ENCODE results near the gene C6orf120.

C6orf120 gene

DNA sequence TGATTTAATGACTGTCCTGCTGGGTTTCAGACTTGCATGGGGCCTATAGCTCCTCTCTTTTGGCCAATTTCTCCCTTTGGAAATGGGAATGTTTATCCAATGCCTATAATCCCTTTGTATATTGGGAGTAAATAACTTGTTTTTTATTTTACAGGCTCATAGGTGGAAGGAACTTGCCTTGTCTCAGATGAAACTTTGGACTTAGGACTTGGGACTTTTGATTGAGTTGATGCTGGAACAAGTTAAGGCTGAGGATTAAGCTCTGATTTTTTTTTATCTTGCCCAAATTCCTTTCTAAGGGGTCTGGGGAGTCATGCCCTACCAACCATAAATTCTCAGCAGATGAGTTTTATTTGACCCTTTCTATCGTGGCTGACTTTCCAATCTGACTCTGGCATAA, 23.6 kb upstream of the C6orf120 start:
- no peak for DNase-seq (ENCODE audit: low read depth)
- H3K4me3 ChIP-seq (ENCODE audit: low read depth, low read length): no peak overlapping the region
- TF ChIP-seq CTCF (conservative IDR thresholded peaks at IDR 0.05; ENCODE audit: low read depth, low read length): no peak

- H3K4me3 ChIP-seq (ENCODE audit: low read depth, low read length): no peak overlapping the region
- TF ChIP-seq CTCF (conservative IDR thresholded peaks at IDR 0.05; ENCODE audit: low read depth, low read length): no peak
- no peak for DNase-seq (ENCODE audit: low read depth)
Measured at GRCh38 chr6:169684056-169684455, 17.9 kb upstream of the C6orf120 start.

DNA sequence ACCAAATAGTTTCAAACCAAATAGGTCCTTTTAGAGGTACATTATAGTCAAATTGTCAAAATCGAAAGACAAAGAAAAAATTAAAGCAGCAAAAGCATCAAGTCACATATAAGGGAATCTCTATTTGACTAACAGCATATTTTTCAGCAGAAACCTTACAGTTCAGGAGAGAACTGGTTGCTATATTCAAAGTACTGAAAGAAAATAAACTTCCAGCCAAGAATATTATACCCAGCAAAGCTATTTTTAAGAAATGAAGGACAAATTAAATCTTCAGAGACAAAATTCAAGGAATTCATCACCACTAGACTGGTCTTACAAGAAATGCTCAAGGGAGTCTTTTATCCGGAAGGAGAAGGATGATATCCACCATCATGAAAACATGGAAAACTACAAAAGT, 16.1 kb upstream of the C6orf120 start:
- no peak overlapping the region for H3K4me3 ChIP-seq (ENCODE audit: low read depth, low read length)
- no peak for DNase-seq (ENCODE audit: low read depth)
- TF ChIP-seq CTCF (conservative IDR thresholded peaks at IDR 0.05; ENCODE audit: low read depth, low read length): no peak

DNA sequence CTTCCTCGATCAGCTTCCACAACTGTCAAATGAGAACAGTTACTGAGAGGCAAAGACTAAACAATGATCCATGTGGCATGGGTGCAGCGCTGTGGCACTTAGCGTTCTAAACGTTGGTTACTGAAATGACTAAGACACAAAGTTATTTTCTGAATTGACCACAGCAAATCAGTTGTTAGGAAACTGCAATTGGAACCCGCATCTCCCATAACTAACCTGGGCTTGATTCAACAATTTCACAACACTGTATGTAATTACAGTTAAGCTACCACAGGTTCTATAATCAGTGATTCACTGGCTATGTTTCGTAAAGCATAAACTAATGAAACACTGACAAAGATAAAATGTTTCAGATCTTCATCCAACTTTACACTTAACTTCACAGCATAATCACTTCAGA, 12.6 kb upstream of the C6orf120 start:
- DNase-seq (ENCODE audit: low read depth): peak; percentile 83
- no peak for TF ChIP-seq CTCF (conservative IDR thresholded peaks at IDR 0.05; ENCODE audit: low read depth, low read length)

GRCh38 chr6:169691260-169691659, 10.7 kb upstream of the C6orf120 start:
- DNase-seq (ENCODE audit: low read depth): no peak
- no peak overlapping the region for H3K4me3 ChIP-seq (ENCODE audit: low read depth, low read length)
- no peak for TF ChIP-seq CTCF (conservative IDR thresholded peaks at IDR 0.05; ENCODE audit: low read depth, low read length)

More for the DNA sequence above, 12.6 kb upstream of the C6orf120 start:
- H3K4me3 ChIP-seq (ENCODE audit: low read depth, low read length): no peak overlapping the region

GRCh38 chr6:169692516-169692915, 9.4 kb upstream of the C6orf120 start:
- no peak overlapping the region for H3K4me3 ChIP-seq (ENCODE audit: low read depth, low read length)
- TF ChIP-seq CTCF (conservative IDR thresholded peaks at IDR 0.05; ENCODE audit: low read depth, low read length): no peak
- DNase-seq (ENCODE audit: low read depth): no peak

GRCh38 chr6:169695131-169695530, 6.8 kb upstream of the C6orf120 start:
- H3K4me3 ChIP-seq (ENCODE audit: low read depth, low read length): no peak overlapping the region
- TF ChIP-seq CTCF (conservative IDR thresholded peaks at IDR 0.05; ENCODE audit: low read depth, low read length): no peak
- no peak for DNase-seq (ENCODE audit: low read depth)

Measured in choroid plexus epithelial cell (primary cell).